Measurements from ENCODE around the gene CDR2L.

GRCh38 chr17:74995847-74996246 is 8.4 kb downstream of the CDR2L start:
- TF ChIP-seq CTCF (IDR thresholded peaks at IDR 0.05) (no peak), POLR2A (IDR thresholded peaks at IDR 0.05) (no peak)
